Skeletal muscle tissue (tissue), 4 donors: ENCODE data around the gene THEM4. TPM values are rescaled to one million over a fixed set of nuclear protein-coding genes. Genes with fewer than 3 reads are reported as not detected.
"Not testable (repeated sequence)": the region's sequence is repeated elsewhere in the genome, so short reads cannot be mapped to it uniquely, and the experiment has no call there.

Source experiments
- H3K27ac ChIP-seq: one replicate; pipeline ENCODE4 v1.7.0; 2013; ENCODE audit warnings: mild to moderate bottlenecking, low read depth, low read length, inconsistent platforms
- H3K27me3 ChIP-seq, 3 donors: one replicate each; pipeline ENCODE4 v1.7.0; 2013; ENCODE audit warnings: low read length in 3 of 3; ENCODE audit not compliant: control insufficient read depth in 3 of 3, insufficient read depth in 3 of 3
- H3K36me3 ChIP-seq, 3 donors: one replicate each; pipeline ENCODE4 v1.7.0; 2013; ENCODE audit warnings: low read length in 3 of 3; ENCODE audit not compliant: control insufficient read depth in 3 of 3, insufficient read depth in 3 of 3
- H3K4me1 ChIP-seq, 3 donors: one replicate each; pipeline ENCODE4 v1.7.0; 2013; ENCODE audit warnings: low read length in 3 of 3, mild to moderate bottlenecking in 3 of 3; ENCODE audit not compliant: control insufficient read depth in 3 of 3, insufficient read depth in 3 of 3
- H3K4me3 ChIP-seq, 3 donors: one replicate each; pipeline ENCODE4 v1.7.0; 2013; ENCODE audit warnings: low read length in 3 of 3
- H3K9ac ChIP-seq, 3 donors: one replicate each; pipeline ENCODE4 v1.7.0; 2013; ENCODE audit warnings: low read length in 3 of 3, mild to moderate bottlenecking in 3 of 3, moderate library complexity in 2 of 3, low read depth in 1 of 3
- H3K9me3 ChIP-seq, 3 donors: one replicate each; pipeline ENCODE4 v1.7.0; 2013; ENCODE audit warnings: low read length in 3 of 3; ENCODE audit not compliant: control insufficient read depth in 3 of 3
- total RNA-seq: library from RNA; depleted of rRNA; stranded (reverse); fragments of >200 nt; gene quantifications from one replicate; pipeline ENCODE4 v1.2.3, GENCODE V29; 2014
- donor health status: Osteomylitis.

The THEM4 gene
- total RNA-seq, 1 donor from 2014 or later, result 8.4 TPM

- Histone ChIP-seq H3K4me3 (no peak overlapping the region), H3K36me3 (no peaks in the 10 kb centered on the region), H3K9ac (no peak overlapping the region), H3K9me3 (no peaks in the 10 kb centered on the region), H3K27ac (no peak overlapping the region), H3K27me3 (no peaks in the 10 kb centered on the region), H3K4me1 (no peaks in the 10 kb centered on the region)
Observed at GRCh38 chr1:151867321-151867720, 42.0 kb downstream of the THEM4 start.

GRCh38 chr1:151864411-151864810, 44.9 kb downstream of the THEM4 start:
- Histone ChIP-seq H3K9ac (no peak overlapping the region), H3K9me3 (no peaks in the 10 kb centered on the region), H3K4me1 (no peaks in the 10 kb centered on the region), H3K27ac (no peak overlapping the region), H3K4me3 (no peak overlapping the region), H3K27me3 (no peaks in the 10 kb centered on the region), H3K36me3 (no peaks in the 10 kb centered on the region)

- Histone ChIP-seq H3K27me3 (no peaks in the 10 kb centered on the region), H3K27ac (no peak overlapping the region), H3K36me3 (no peaks in the 10 kb centered on the region), H3K9me3 (no peaks in the 10 kb centered on the region), H3K9ac (no peak overlapping the region), H3K4me1 (no peaks in the 10 kb centered on the region), H3K4me3 (no peak overlapping the region)
Observed at GRCh38 chr1:151862604-151863003, 46.7 kb downstream of the THEM4 start.

- H3K9me3 ChIP-seq, result no peaks in the 10 kb centered on the region
- no peak overlapping the region for H3K4me3 ChIP-seq
- H3K27ac ChIP-seq, result no peak overlapping the region
- no peaks in the 10 kb centered on the region for H3K4me1 ChIP-seq
- no peak overlapping the region for H3K9ac ChIP-seq
- H3K27me3 ChIP-seq, result no peaks in the 10 kb centered on the region
- H3K36me3 ChIP-seq, result no peaks in the 10 kb centered on the region
Observed at GRCh38 chr1:151860504-151861187, 48.7 kb downstream of the THEM4 start.

- H3K36me3 ChIP-seq, result no peaks in the 10 kb centered on the region
- no peak overlapping the region for H3K9ac ChIP-seq
- no peaks in the 10 kb centered on the region for H3K9me3 ChIP-seq
- H3K27me3 ChIP-seq, result no peaks in the 10 kb centered on the region
- H3K27ac ChIP-seq, result no peak overlapping the region
- no peak overlapping the region for H3K4me3 ChIP-seq
- H3K4me1 ChIP-seq, result no peaks in the 10 kb centered on the region
Observed at GRCh38 chr1:151859891-151860293, 49.4 kb downstream of the THEM4 start.

- Histone ChIP-seq H3K4me3 (no peak overlapping the region), H3K27me3 (no peaks in the 10 kb centered on the region), H3K36me3 (no peaks in the 10 kb centered on the region), H3K9ac (no peak overlapping the region), H3K27ac (no peak overlapping the region), H3K4me1 (no peaks in the 10 kb centered on the region), H3K9me3 (no peaks in the 10 kb centered on the region)
Observed at GRCh38 chr1:151858886-151859665, 50.2 kb downstream of the THEM4 start.

GRCh38 chr1:151858030-151858746, 51.1 kb downstream of the THEM4 start:
- H3K4me1 ChIP-seq, result no peaks in the 10 kb centered on the region
- H3K9me3 ChIP-seq, result no peaks in the 10 kb centered on the region
- H3K27me3 ChIP-seq, result peaks cover 0 to 5% (median 4%) of the 10 kb centered on the region in 3 donors
- no peak overlapping the region for H3K27ac ChIP-seq
- H3K36me3 ChIP-seq, result no peaks in the 10 kb centered on the region
- no peak overlapping the region for H3K4me3 ChIP-seq
- H3K9ac ChIP-seq, result no peak overlapping the region

GRCh38 chr1:151855933-151856332, 53.4 kb downstream of the THEM4 start:
- no peak overlapping the region for H3K9ac ChIP-seq
- H3K27me3 ChIP-seq, result peaks cover 0 to 21% (median 20%) of the 10 kb centered on the region in 3 donors
- H3K9me3 ChIP-seq, result no peaks in the 10 kb centered on the region
- no peak overlapping the region for H3K27ac ChIP-seq
- no peaks in the 10 kb centered on the region for H3K4me1 ChIP-seq
- H3K4me3 ChIP-seq, result no peak overlapping the region
- H3K36me3 ChIP-seq, result no peaks in the 10 kb centered on the region

- peaks cover 0 to 23% (median 23%) of the 10 kb centered on the region in 3 donors for H3K27me3 ChIP-seq
- not testable (repeated sequence) for H3K9ac ChIP-seq, H3K4me3 ChIP-seq, H3K4me1 ChIP-seq, H3K27ac ChIP-seq, H3K36me3 ChIP-seq, H3K9me3 ChIP-seq
Observed at GRCh38 chr1:151855516-151855915, 53.8 kb downstream of the THEM4 start.

- H3K9ac ChIP-seq, result no peak overlapping the region
- H3K27me3 ChIP-seq, result peaks cover 0 to 31% (median 26%) of the 10 kb centered on the region in 3 donors
- H3K9me3 ChIP-seq, result no peaks in the 10 kb centered on the region
- no peak overlapping the region for H3K4me3 ChIP-seq
- no peak overlapping the region for H3K27ac ChIP-seq
- no peaks in the 10 kb centered on the region for H3K36me3 ChIP-seq
- no peaks in the 10 kb centered on the region for H3K4me1 ChIP-seq
Observed at GRCh38 chr1:151854658-151855057, 54.7 kb downstream of the THEM4 start.
